LoVo (cell line): ENCODE data around the gene RBPJ.
"Not testable (repeated sequence)": the region's sequence is repeated elsewhere in the genome, so short reads cannot be mapped to it uniquely, and the experiment has no call there.

ENCODE experiments used
- DNase-seq: peaks from one replicate; pipeline ENCODE4 v3.0.0-alpha.2; 2016; ENCODE audit warnings: low spot score

Gene RBPJ

GRCh38 chr4:26342328-26343037 is 21.7 kb downstream of the RBPJ start:
- peak; percentile 35 for DNase-seq

GRCh38 chr4:26343038-26343398 is 22.2 kb downstream of the RBPJ start:
- DNase-seq: no peak

- no peak for DNase-seq
Measured at GRCh38 chr4:26344901-26345564, 24.2 kb downstream of the RBPJ start.

GRCh38 chr4:26345565-26345938 is 24.7 kb downstream of the RBPJ start:
- DNase-seq: no peak

- DNase-seq: no peak
Measured at GRCh38 chr4:26346203-26346620, 25.4 kb downstream of the RBPJ start.

- no peak for DNase-seq
Measured at GRCh38 chr4:26349496-26349895, 28.7 kb downstream of the RBPJ start.

GRCh38 chr4:26351685-26352084 is 30.9 kb downstream of the RBPJ start:
- DNase-seq: no peak

- DNase-seq: no peak
Measured at GRCh38 chr4:26354491-26354890, 33.7 kb downstream of the RBPJ start.

GRCh38 chr4:26355392-26356052 is 34.7 kb downstream of the RBPJ start:
- no peak for DNase-seq

- DNase-seq: no peak
Measured at GRCh38 chr4:26356081-26356501, 35.3 kb downstream of the RBPJ start.

GRCh38 chr4:26359521-26359920 is 38.7 kb downstream of the RBPJ start:
- DNase-seq: not testable (repeated sequence)

- DNase-seq: no peak
Measured at GRCh38 chr4:26360273-26360672, 39.5 kb downstream of the RBPJ start.

GRCh38 chr4:26360864-26361263 is 40.0 kb downstream of the RBPJ start:
- no peak for DNase-seq

- no peak for DNase-seq
Measured at GRCh38 chr4:26361297-26361696, 40.5 kb downstream of the RBPJ start.

GRCh38 chr4:26362745-26363439 is 42.1 kb downstream of the RBPJ start:
- no peak for DNase-seq

GRCh38 chr4:26365537-26366150 is 44.8 kb downstream of the RBPJ start:
- no peak for DNase-seq

GRCh38 chr4:26367811-26368210 is 47.0 kb downstream of the RBPJ start:
- no peak for DNase-seq

- no peak for DNase-seq
Measured at GRCh38 chr4:26368685-26369084, 47.9 kb downstream of the RBPJ start.

- no peak for DNase-seq
Measured at GRCh38 chr4:26369132-26369531, 48.3 kb downstream of the RBPJ start.

- no peak for DNase-seq
Measured at GRCh38 chr4:26369581-26369980, 48.8 kb downstream of the RBPJ start.

GRCh38 chr4:26372076-26372475 is 51.3 kb downstream of the RBPJ start:
- DNase-seq: no peak

- DNase-seq: peak; percentile 30
Measured at GRCh38 chr4:26372525-26373172, 51.8 kb downstream of the RBPJ start.
